Calu3 (cell line): ENCODE results near the gene CCDC87. TPM values are rescaled to one million over a fixed set of nuclear protein-coding genes. Genes with fewer than 3 reads are reported as not detected.
"Not testable (repeated sequence)": the region's sequence is repeated elsewhere in the genome, so short reads cannot be mapped to it uniquely, and the experiment has no call there.

Source experiments
- BruUV-seq: library from RNA; stranded (reverse); fragments of 400-500 nt; replicated peaks from 2 replicates; lab custom pipeline; 2021; lab: Mats Ljungman, UMichigan
- CTCF ChIA-PET: fragments of 300-600 bp; sonication (Branson Sonifier 250); formaldehyde crosslinking; loops from one replicate; lab custom pipeline; 2022; ENCODE audit warnings: antibody characterized with exemption; lab: Charles Lee
- DNase-seq: peaks from one replicate; pipeline ENCODE4 v3.0.0; 2022
- H3K27ac Mint-ChIP-seq: one replicate; pipeline ENCODE4 v1.8.0; 2022; ENCODE audit warnings: mixed read lengths; ENCODE audit not compliant: unreplicated experiment
- H3K27me3 Mint-ChIP-seq: one replicate; pipeline ENCODE4 v1.8.0; 2022; ENCODE audit warnings: mixed read lengths; ENCODE audit not compliant: unreplicated experiment
- H3K36me3 Mint-ChIP-seq: one replicate; pipeline ENCODE4 v1.8.0; 2022; ENCODE audit warnings: mild to moderate bottlenecking, moderate library complexity, mixed read lengths; ENCODE audit not compliant: insufficient read depth, unreplicated experiment
- H3K4me1 Mint-ChIP-seq: one replicate; pipeline ENCODE4 v1.8.0; 2022; ENCODE audit warnings: mild to moderate bottlenecking, low read depth, mixed read lengths; ENCODE audit not compliant: unreplicated experiment
- H3K4me3 Mint-ChIP-seq: one replicate; pipeline ENCODE4 v1.8.0; 2022; ENCODE audit warnings: mild to moderate bottlenecking, low read depth, moderate library complexity, mixed read lengths; ENCODE audit not compliant: unreplicated experiment
- H3K9me3 Mint-ChIP-seq: one replicate; pipeline ENCODE4 v1.8.0; 2022; ENCODE audit warnings: low read depth, mixed read lengths; ENCODE audit not compliant: unreplicated experiment
- CTCF ChIP-seq: fragments of 200-600 bp; IDR thresholded peaks from one replicate; pipeline ENCODE4 v1.8.0; 2022; ENCODE audit warnings: antibody characterized with exemption; ENCODE audit not compliant: unreplicated experiment
- intact Hi-C: fragments of 100-400 bp; cut with micrococcal nuclease; formaldehyde crosslinking; loops from one replicate; pipeline ENCODE4 v1.10.0; 2022; ENCODE audit not compliant: unreplicated experiment
- total RNA-seq: library from RNA; stranded (reverse); gene quantifications from 2 replicates; pipeline ENCODE4 v1.2.3, GENCODE V29; 2022

Gene CCDC87
- total RNA-seq, 1 experiment from 2014 or later, result 1.0 TPM

GRCh38 chr11:66591175-66591574, 1.7 kb downstream of the CCDC87 start:
- no peak for DNase-seq
- no peaks in the 10 kb centered on the region for H3K9me3 Mint-ChIP-seq
- CTCF ChIA-PET, result no interaction called here
- no peak overlapping the region for H3K4me3 Mint-ChIP-seq
- H3K36me3 Mint-ChIP-seq, result peaks cover 25% of the 10 kb centered on the region
- H3K27ac Mint-ChIP-seq, result no peak overlapping the region
- no peaks in the 10 kb centered on the region for H3K27me3 Mint-ChIP-seq
- H3K4me1 Mint-ChIP-seq, result no peaks in the 10 kb centered on the region
- BruUV-seq, result no TSS peak
- TF ChIP-seq CTCF, result no peak
- intact Hi-C loops, result no loop called here

GRCh38 chr11:66589996-66590675, 2.7 kb downstream of the CCDC87 start:
- no peaks in the 10 kb centered on the region for H3K4me1 Mint-ChIP-seq
- BruUV-seq, result no TSS peak
- no peaks in the 10 kb centered on the region for H3K27me3 Mint-ChIP-seq
- TF ChIP-seq CTCF, result no peak
- H3K9me3 Mint-ChIP-seq, result no peaks in the 10 kb centered on the region
- CTCF ChIA-PET, result no interaction called here
- no peak overlapping the region for H3K4me3 Mint-ChIP-seq
- intact Hi-C loops, result no loop called here
- H3K27ac Mint-ChIP-seq, result no peak overlapping the region
- peaks cover 25% of the 10 kb centered on the region for H3K36me3 Mint-ChIP-seq
- DNase-seq, result no peak

- H3K4me3 Mint-ChIP-seq, H3K9me3 Mint-ChIP-seq, DNase-seq, intact Hi-C loops, CTCF ChIA-PET, H3K27me3 Mint-ChIP-seq, BruUV-seq, H3K4me1 Mint-ChIP-seq, H3K27ac Mint-ChIP-seq: not testable (repeated sequence)
- H3K36me3 Mint-ChIP-seq, result peaks cover 25% of the 10 kb centered on the region
Measured at GRCh38 chr11:66589315-66589714, 3.5 kb downstream of the CCDC87 start.

- no peak for DNase-seq
- Mint-ChIP-seq H3K4me3 (no peak overlapping the region), H3K9me3 (peaks cover 7% of the 10 kb centered on the region), H3K27ac (no peak overlapping the region), H3K4me1 (no peaks in the 10 kb centered on the region), H3K36me3 (peaks cover 3% of the 10 kb centered on the region), H3K27me3 (no peaks in the 10 kb centered on the region)
- intact Hi-C loops, result no loop called here
- CTCF ChIA-PET, result interaction anchor here (0.6 kb wide), 1 partner anchor 232 kb away, joined by 3 read pairs; no protein-coding TSS in a partner anchor
- BruUV-seq, result no TSS peak
- no peak for TF ChIP-seq CTCF
Measured at GRCh38 chr11:66586136-66586535, 6.7 kb downstream of the CCDC87 start.

- H3K36me3 Mint-ChIP-seq, H3K9me3 Mint-ChIP-seq, H3K4me3 Mint-ChIP-seq, H3K4me1 Mint-ChIP-seq, H3K27me3 Mint-ChIP-seq, BruUV-seq, DNase-seq, H3K27ac Mint-ChIP-seq, CTCF ChIA-PET, intact Hi-C loops: not testable (repeated sequence)
Measured at GRCh38 chr11:66585447-66585846, 7.4 kb downstream of the CCDC87 start.

- H3K36me3 Mint-ChIP-seq, intact Hi-C loops, H3K9me3 Mint-ChIP-seq, H3K4me3 Mint-ChIP-seq, H3K27ac Mint-ChIP-seq, H3K4me1 Mint-ChIP-seq, DNase-seq, BruUV-seq: not testable (repeated sequence)
- CTCF ChIA-PET, result interaction anchor here (0.7 kb wide), 1 partner anchor 11 kb away, joined by 5 read pairs; no protein-coding TSS in a partner anchor
- H3K27me3 Mint-ChIP-seq, result peaks cover 24% of the 10 kb centered on the region
Measured at GRCh38 chr11:66582565-66583147, 10.2 kb downstream of the CCDC87 start.
